GM12872 (cell line): ENCODE measurements around the gene PDHB.
A peak's percentile ranks its signal among the peaks of the same experiment; 100 is the strongest.

ENCODE experiments used
- CTCF ChIP-seq: IDR thresholded peaks from 3 replicates; pipeline ENCODE4 v1.5.1; 2011; ENCODE audit warnings: low read depth, mild to moderate bottlenecking, low read length, moderate library complexity; ENCODE audit not compliant: insufficient read depth

The PDHB gene

GRCh38 chr3:58432905-58433304, 727 bp downstream of the PDHB start:
- no peak for TF ChIP-seq CTCF

GRCh38 chr3:58429657-58430056, 4.0 kb downstream of the PDHB start:
- no peak for TF ChIP-seq CTCF

GRCh38 chr3:58427661-58428361, 5.8 kb downstream of the PDHB start:
- no peak for TF ChIP-seq CTCF

- no peak for TF ChIP-seq CTCF
Measured at GRCh38 chr3:58425782-58426181, 7.8 kb downstream of the PDHB start.

GRCh38 chr3:58424613-58425012, 9.0 kb downstream of the PDHB start:
- no peak for TF ChIP-seq CTCF

GRCh38 chr3:58422756-58423325, 10.8 kb downstream of the PDHB start:
- 0 out of 3 replicates have a peak, but pooled peaks have one; percentile 14 for TF ChIP-seq CTCF

GRCh38 chr3:58421004-58421403, 12.6 kb downstream of the PDHB start:
- TF ChIP-seq CTCF: no peak
